Effector memory CD4-positive, alpha-beta T cell (primary cell): ENCODE results near the gene HIBCH.
A peak's percentile ranks its signal among the peaks of the same experiment; 100 is the strongest.
"Not testable (repeated sequence)": the region's sequence is repeated elsewhere in the genome, so short reads cannot be mapped to it uniquely, and the experiment has no call there.

Experiments
- DNase-seq, 3 donors: peaks; one replicate each; pipeline ENCODE4 v3.0.0-alpha.2; 2020
- H3K27ac ChIP-seq: 2 replicates; pipeline ENCODE4 v1.7.0; 2013; ENCODE audit warnings: mild to moderate bottlenecking, low read length, moderate library complexity; ENCODE audit not compliant: insufficient read depth, poor library complexity, severe bottlenecking
- H3K27me3 ChIP-seq: replicated peaks from 2 replicates; pipeline ENCODE4 v1.7.0; 2013; ENCODE audit warnings: mild to moderate bottlenecking, low read length; ENCODE audit not compliant: insufficient read depth, control insufficient read depth, poor library complexity, severe bottlenecking
- H3K36me3 ChIP-seq: 2 replicates; pipeline ENCODE4 v1.7.0; 2013; ENCODE audit warnings: mild to moderate bottlenecking, low read length, moderate library complexity; ENCODE audit not compliant: control insufficient read depth, insufficient read depth
- H3K4me1 ChIP-seq: 2 replicates; pipeline ENCODE4 v1.7.0; 2013; ENCODE audit warnings: low read length, mild to moderate bottlenecking; ENCODE audit not compliant: control insufficient read depth, insufficient read depth, poor library complexity, severe bottlenecking
- H3K4me3 ChIP-seq: 2 replicates; pipeline ENCODE4 v1.7.0; 2013; ENCODE audit warnings: low read length, low read depth, mild to moderate bottlenecking; ENCODE audit not compliant: insufficient read depth, poor library complexity, severe bottlenecking
- H3K9me3 ChIP-seq: 2 replicates; pipeline ENCODE4 v1.7.0; 2013; ENCODE audit warnings: mild to moderate bottlenecking, low read length, moderate library complexity; ENCODE audit not compliant: control insufficient read depth
- total RNA-seq, 3 donors: gene quantifications; one replicate each; lab custom pipeline; 2026; lab: John Stamatoyannopoulos, UW

The HIBCH gene, protein sequence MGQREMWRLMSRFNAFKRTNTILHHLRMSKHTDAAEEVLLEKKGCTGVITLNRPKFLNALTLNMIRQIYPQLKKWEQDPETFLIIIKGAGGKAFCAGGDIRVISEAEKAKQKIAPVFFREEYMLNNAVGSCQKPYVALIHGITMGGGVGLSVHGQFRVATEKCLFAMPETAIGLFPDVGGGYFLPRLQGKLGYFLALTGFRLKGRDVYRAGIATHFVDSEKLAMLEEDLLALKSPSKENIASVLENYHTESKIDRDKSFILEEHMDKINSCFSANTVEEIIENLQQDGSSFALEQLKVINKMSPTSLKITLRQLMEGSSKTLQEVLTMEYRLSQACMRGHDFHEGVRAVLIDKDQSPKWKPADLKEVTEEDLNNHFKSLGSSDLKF
- 9.3 to 12.6 (median 10.4) reads per million in 3 donors for total RNA-seq

- no peaks in the 10 kb centered on the region for H3K9me3 ChIP-seq
- H3K27me3 ChIP-seq = no peaks in the 10 kb centered on the region
- H3K36me3 ChIP-seq = no peaks in the 10 kb centered on the region
- H3K4me1 ChIP-seq = peaks cover 15% of the 10 kb centered on the region
- peak within 1 kb of the TSS; percentile 72 for H3K4me3 ChIP-seq
- peak; percentile 74 to 85 (median 77) for DNase-seq
- peak within 1 kb of the TSS; percentile 67 for H3K27ac ChIP-seq
Observed at GRCh38 chr2:190319555-190320498, at the start of gene HIBCH. TSS of gene HIBCH (minus strand) at chr2:190319826. CDS start at chr2:190319750, 76 bp downstream.

GRCh38 chr2:190367091-190367490 is 47.5 kb upstream of the HIBCH start:
- Histone ChIP-seq H3K27me3 (no peaks in the 10 kb centered on the region), H3K27ac (no peak overlapping the region), H3K4me3 (no peak overlapping the region), H3K36me3 (peaks cover 4% of the 10 kb centered on the region), H3K9me3 (no peaks in the 10 kb centered on the region), H3K4me1 (no peaks in the 10 kb centered on the region)
- no peak for DNase-seq

- H3K9me3 ChIP-seq = no peaks in the 10 kb centered on the region
- peaks cover 4% of the 10 kb centered on the region for H3K36me3 ChIP-seq
- no peak overlapping the region for H3K4me3 ChIP-seq
- no peaks in the 10 kb centered on the region for H3K4me1 ChIP-seq
- H3K27me3 ChIP-seq = no peaks in the 10 kb centered on the region
- DNase-seq = no peak
- no peak overlapping the region for H3K27ac ChIP-seq
Observed at GRCh38 chr2:190366248-190366753, 46.7 kb upstream of the HIBCH start.

DNA sequence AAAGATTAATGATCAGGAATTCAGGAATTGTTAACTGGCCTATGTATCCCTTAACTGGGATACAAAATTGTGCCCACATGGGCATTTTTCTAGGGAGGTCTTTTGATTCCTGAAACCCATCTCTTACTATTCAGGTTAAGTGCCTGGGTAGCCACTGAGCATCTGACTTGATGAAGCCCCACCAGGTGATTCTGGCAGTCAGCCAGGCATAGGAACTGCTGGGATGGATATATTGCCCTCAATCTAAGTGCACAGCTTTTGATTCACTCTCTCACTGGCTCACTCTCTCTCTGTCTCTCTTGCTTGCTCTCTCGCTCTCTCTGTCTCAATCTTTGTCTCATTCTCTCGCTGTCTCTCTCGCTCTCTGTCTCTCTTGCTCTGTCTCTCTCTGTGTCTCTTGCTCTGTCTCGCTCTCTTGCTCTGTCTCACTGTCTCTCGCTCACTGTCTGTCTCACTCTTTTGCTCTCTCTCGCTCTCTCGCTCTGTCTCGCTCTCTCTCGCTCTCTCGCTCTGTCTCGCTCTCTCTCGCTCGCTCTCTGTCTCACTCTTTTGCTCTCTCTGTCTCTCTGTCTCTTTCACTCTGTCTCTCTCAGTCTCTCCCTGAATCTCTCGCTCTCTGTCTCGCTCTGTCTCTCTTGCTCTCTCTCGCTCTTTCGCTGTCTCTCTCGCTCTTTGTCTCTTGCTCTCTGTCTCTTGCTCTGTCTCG is 46.0 kb upstream of the HIBCH start:
- no peak overlapping the region for H3K4me3 ChIP-seq
- H3K27me3 ChIP-seq = no peaks in the 10 kb centered on the region
- no peaks in the 10 kb centered on the region for H3K9me3 ChIP-seq
- H3K27ac ChIP-seq = no peak overlapping the region
- no peaks in the 10 kb centered on the region for H3K4me1 ChIP-seq
- peaks cover 4% of the 10 kb centered on the region for H3K36me3 ChIP-seq
- no peak for DNase-seq

- no peaks in the 10 kb centered on the region for H3K9me3 ChIP-seq
- DNase-seq = no peak
- H3K4me1 ChIP-seq = no peaks in the 10 kb centered on the region
- no peaks in the 10 kb centered on the region for H3K27me3 ChIP-seq
- H3K36me3 ChIP-seq = no peaks in the 10 kb centered on the region
- H3K4me3 ChIP-seq = no peak overlapping the region
- H3K27ac ChIP-seq = no peak overlapping the region
Observed at GRCh38 chr2:190362894-190363293, 43.3 kb upstream of the HIBCH start.

GRCh38 chr2:190361572-190361971 is 41.9 kb upstream of the HIBCH start:
- Histone ChIP-seq H3K4me1 (no peaks in the 10 kb centered on the region), H3K4me3 (no peak overlapping the region), H3K27ac (no peak overlapping the region), H3K9me3 (no peaks in the 10 kb centered on the region), H3K36me3 (no peaks in the 10 kb centered on the region), H3K27me3 (no peaks in the 10 kb centered on the region)
- DNase-seq = no peak

DNA sequence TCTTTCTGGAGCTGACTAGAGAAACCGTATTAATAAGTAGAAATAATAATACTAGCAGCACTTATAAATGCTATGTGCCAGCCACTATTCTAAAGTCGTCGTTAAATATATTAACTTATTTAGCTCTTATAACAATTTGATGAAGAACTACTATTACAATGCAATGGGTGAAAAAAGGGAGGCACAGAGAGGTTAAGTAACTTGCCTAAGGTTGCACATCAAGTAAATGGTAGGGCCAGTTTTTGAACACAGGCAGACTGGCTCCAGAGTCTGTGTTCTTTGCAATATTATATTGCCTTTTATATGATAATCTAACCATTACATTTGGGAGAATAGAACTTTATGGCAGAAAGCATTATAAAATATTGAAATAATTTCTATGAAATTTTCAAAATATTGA is 41.3 kb upstream of the HIBCH start:
- H3K4me3 ChIP-seq = peak overlapping the region; percentile 14
- no peaks in the 10 kb centered on the region for H3K36me3 ChIP-seq
- H3K27me3 ChIP-seq = no peaks in the 10 kb centered on the region
- H3K4me1 ChIP-seq = no peaks in the 10 kb centered on the region
- no peak overlapping the region for H3K27ac ChIP-seq
- DNase-seq = no peak
- H3K9me3 ChIP-seq = no peaks in the 10 kb centered on the region

DNA sequence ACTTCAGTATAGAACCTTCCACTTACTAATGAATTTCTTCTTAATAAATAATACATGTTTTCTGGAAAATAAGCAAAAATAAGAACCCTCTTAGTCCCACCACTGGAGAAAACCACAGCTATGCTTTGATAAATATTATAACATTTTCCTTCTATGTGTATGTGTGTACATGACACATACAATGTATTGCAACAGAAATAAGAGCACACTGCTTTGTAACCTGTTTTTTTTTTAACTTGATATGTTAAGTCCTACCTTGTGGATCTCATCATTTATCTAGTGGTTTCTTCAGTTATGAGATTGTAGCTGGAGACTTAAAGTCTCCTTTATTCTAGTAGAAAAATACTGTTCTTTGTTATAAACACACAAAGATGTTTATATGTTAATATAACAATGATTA is 40.9 kb upstream of the HIBCH start:
- peak overlapping the region; percentile 58 for H3K27ac ChIP-seq
- peak overlapping the region; percentile 63 for H3K4me3 ChIP-seq
- no peak for DNase-seq

DNA sequence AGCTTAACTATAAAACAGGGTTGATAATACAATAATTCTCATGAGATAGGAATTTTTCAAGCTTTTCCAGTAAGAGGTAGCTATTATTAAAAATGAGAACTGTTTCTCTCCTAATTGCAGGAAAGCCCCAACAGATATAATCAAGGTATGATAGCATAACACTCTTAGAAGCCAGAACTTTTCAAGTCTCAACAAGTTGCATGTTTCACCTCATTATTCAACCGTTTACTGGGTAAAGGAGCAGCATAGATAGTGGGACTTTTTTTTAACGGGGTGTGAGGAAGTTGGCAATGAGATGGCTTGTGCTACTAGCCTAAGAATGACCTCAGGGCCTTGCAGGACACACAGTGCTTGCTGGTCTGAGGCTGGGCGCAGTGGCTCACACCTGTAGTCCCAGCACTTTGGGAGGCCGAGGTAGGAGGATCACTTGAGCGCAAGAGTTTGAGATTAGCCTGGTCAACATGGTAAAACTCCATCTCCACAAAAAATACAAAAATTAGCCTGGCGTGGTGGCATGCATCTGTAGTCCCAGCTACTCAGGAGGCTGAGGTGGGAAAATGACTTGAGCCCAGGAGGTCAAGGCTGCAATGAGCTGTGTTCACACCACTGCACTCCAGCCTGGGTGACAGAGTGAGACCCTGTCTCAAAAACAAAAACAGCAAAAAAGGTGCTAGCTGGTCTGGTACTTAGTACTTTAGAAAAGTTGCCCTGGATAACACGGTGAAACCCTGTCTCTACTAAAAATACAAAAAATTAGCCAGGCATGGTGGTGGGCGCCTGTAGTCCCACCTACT is 39.2 kb upstream of the HIBCH start:
- not testable (repeated sequence) for H3K27ac ChIP-seq, H3K36me3 ChIP-seq, DNase-seq, H3K4me3 ChIP-seq, H3K9me3 ChIP-seq, H3K4me1 ChIP-seq, H3K27me3 ChIP-seq

More for the DNA sequence above, 40.9 kb upstream of the HIBCH start:
- Histone ChIP-seq H3K9me3 (no peaks in the 10 kb centered on the region), H3K4me1 (no peaks in the 10 kb centered on the region), H3K36me3 (no peaks in the 10 kb centered on the region), H3K27me3 (no peaks in the 10 kb centered on the region)
